Gastroesophageal sphincter (tissue), 4 donors: ENCODE measurements around the gene TTC33. TPM values are rescaled to one million over a fixed set of nuclear protein-coding genes. Genes with fewer than 3 reads are reported as not detected.

ENCODE experiments used
- ATAC-seq: fragments of 150-250 bp; one replicate; pipeline ENCODE4 v1.9.1; 2016; ENCODE audit warnings: mild to moderate bottlenecking, moderate library complexity
- H3K27ac ChIP-seq, 4 donors: fragments of 200-600 bp; sonication (generic) in 3 of 4; 1 replicate in 3 of 4; 2 replicates in 1 of 4; pipeline ENCODE4 v1.5.1; 2016 to 2019
- H3K27me3 ChIP-seq: fragments of 200-600 bp; sonication (generic); one replicate; pipeline ENCODE4 v1.5.1; 2019
- H3K36me3 ChIP-seq, 2 donors: fragments of 200-600 bp; sonication (generic); one replicate each; pipeline ENCODE4 v1.5.1; 2019; ENCODE audit warnings: control low read depth in 1 of 2
- H3K4me1 ChIP-seq, 3 donors: fragments of 200-600 bp; sonication (generic); 1 replicate in 2 of 3; 2 replicates in 1 of 3; pipeline ENCODE4 v1.5.1; 2016 to 2019; ENCODE audit warnings: control low read depth in 2 of 3
- H3K4me3 ChIP-seq, 2 donors: fragments of 200-600 bp; sonication (generic); one replicate each; pipeline ENCODE4 v1.5.1; 2019; ENCODE audit warnings: mild to moderate bottlenecking in 1 of 2, moderate library complexity in 1 of 2
- H3K9me3 ChIP-seq, 3 donors: fragments of 200-600 bp; sonication (generic); one replicate each; pipeline ENCODE4 v1.5.1; 2017 to 2019; ENCODE audit warnings: control low read depth in 2 of 3
- EP300 ChIP-seq: sonication (generic); formaldehyde crosslinking; IDR thresholded peaks from one replicate; pipeline ENCODE4 v1.6.1; 2017; ENCODE audit warnings: antibody characterized with exemption, mild to moderate bottlenecking
- POLR2A ChIP-seq, 2 donors: fragments of 450-650 bp; IDR thresholded peaks; one replicate each; pipeline ENCODE4 v1.6.1; 2017; ENCODE audit warnings: antibody characterized with exemption in 2 of 2, mild to moderate bottlenecking in 2 of 2, moderate library complexity in 1 of 2
- POLR2AphosphoS5 ChIP-seq: sonication (generic); formaldehyde crosslinking; IDR thresholded peaks from one replicate; pipeline ENCODE4 v1.6.1; 2017; ENCODE audit warnings: antibody characterized with exemption
- WGBS, 2 donors: methylation state at CpG; one replicate each; pipeline ENCODE4 v1.1.5; 2018; ENCODE audit warnings: low coverage in 1 of 2; 5-methylcytosine and 5-hydroxymethylcytosine counted together
- total RNA-seq, 4 donors: library from RNA; depleted of rRNA; stranded (reverse); fragments of >200 nt; gene quantifications; one replicate each; pipeline ENCODE4 v1.1.0, GENCODE V29; 2016
- TF ChIP-seq, protein P1 (sequence below), 4 experiments: fragments of 200-600 bp in 2 of 4; fragments of 450-650 bp in 2 of 4; sonication (generic) in 1 of 4; IDR thresholded peaks; one replicate each; pipeline ENCODE4 v1.5.1; 2017 to 2019; ENCODE audit warnings: antibody characterized with exemption in 4 of 4, mild to moderate bottlenecking in 2 of 4, moderate library complexity in 2 of 4

The TTC33 gene
- total RNA-seq, 4 donors from 2014 or later = 23.2 to 27.7 (median 25.8) TPM

DNA sequence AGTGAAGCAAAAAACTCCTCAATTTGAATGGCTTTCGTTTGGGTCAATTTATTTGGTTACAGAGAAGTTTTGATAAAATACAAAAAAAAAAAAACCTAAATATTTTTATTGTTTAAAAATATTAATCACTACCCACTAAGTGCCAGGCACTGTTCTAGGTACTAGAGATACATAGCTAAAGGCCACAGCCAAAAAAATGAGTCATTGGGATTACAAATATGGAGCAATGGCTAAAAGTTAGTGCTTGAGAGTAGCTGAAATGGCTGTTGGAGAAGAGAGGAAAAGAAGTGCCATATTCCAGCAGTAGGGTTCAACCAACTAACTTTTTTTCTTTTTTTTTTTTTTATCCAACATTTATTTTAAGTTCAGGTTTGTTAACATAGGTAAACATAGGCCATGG, 206.1 kb downstream of the TTC33 start:
- 0% methylated on average over 1 of the region's 1 CpG; no CpG with 5 or more reads in 1 of the 2 donors for WGBS, 2 donors
- Histone ChIP-seq H3K36me3 (no peaks in the 10 kb centered on the region), H3K4me1 (peaks cover 0 to 12% (median 0%) of the 10 kb centered on the region in 3 donors), H3K4me3 (no peak overlapping the region), H3K27ac (no peak overlapping the region), H3K9me3 (no peaks in the 10 kb centered on the region), H3K27me3 (no peaks in the 10 kb centered on the region)
- no peak for ATAC-seq
- TF ChIP-seq EP300 (no peak), POLR2AphosphoS5 (no peak)

DNA sequence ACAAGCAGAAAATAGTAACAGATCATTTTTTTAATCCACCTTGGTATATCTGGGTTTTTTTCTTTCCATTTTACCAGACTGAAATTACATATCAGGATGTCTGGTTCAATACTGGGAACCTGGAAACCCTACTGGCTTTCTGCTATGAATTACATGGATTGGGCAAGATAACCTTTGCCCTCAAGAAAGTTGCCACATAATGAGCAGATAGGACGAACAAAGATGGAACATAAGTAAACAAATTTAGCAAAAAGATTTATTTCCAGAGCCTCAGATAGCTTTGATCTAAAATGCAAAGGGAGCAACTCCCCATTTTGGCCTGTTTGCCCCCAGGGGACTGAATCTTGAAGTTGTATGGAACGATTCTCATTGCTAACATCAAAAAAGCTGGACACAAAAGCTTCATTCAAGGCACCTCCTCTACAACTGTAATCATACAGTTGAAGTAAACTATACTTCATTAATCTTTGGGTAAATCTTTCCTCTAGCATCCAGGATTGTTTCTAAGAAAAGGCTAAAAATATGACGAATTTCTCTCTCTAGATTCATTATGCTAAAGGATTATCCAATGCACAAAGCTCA, 207.7 kb downstream of the TTC33 start:
- TF ChIP-seq EP300 (no peak), POLR2A (IDR thresholded peaks at IDR 0.05) (no peak), POLR2AphosphoS5 (no peak)
- TF ChIP-seq, protein P1, sequence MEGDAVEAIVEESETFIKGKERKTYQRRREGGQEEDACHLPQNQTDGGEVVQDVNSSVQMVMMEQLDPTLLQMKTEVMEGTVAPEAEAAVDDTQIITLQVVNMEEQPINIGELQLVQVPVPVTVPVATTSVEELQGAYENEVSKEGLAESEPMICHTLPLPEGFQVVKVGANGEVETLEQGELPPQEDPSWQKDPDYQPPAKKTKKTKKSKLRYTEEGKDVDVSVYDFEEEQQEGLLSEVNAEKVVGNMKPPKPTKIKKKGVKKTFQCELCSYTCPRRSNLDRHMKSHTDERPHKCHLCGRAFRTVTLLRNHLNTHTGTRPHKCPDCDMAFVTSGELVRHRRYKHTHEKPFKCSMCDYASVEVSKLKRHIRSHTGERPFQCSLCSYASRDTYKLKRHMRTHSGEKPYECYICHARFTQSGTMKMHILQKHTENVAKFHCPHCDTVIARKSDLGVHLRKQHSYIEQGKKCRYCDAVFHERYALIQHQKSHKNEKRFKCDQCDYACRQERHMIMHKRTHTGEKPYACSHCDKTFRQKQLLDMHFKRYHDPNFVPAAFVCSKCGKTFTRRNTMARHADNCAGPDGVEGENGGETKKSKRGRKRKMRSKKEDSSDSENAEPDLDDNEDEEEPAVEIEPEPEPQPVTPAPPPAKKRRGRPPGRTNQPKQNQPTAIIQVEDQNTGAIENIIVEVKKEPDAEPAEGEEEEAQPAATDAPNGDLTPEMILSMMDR (IDR thresholded peaks at IDR 0.05) = no peak
- no peak for ATAC-seq
- WGBS, 2 donors = 35 to 49% methylated on average over 3 of the region's 3 CpGs
- H3K27ac ChIP-seq = no peak overlapping the region
- H3K27me3 ChIP-seq = no peaks in the 10 kb centered on the region
- H3K9me3 ChIP-seq = no peaks in the 10 kb centered on the region
- H3K4me3 ChIP-seq = no peak overlapping the region
- peaks cover 0 to 12% (median 0%) of the 10 kb centered on the region in 3 donors for H3K4me1 ChIP-seq
- H3K36me3 ChIP-seq = no peaks in the 10 kb centered on the region

DNA sequence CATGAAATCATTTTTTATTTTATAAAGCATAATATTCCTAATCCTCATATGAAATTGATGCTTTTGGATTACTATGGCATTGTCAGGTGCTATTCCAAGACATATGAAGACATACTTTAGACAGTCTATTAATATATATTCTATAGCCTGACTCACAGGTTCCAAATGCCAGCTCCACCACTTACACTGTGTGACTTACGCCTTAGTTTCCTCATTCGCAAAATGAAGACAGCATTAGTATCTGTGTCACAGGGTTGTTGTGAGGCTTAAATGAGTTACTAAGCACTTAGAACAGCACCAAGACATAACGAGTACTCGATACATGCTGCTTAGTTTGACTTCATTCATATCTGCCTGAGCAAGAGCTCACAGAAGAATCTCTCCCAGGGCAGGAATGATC, 208.2 kb downstream of the TTC33 start:
- no peak for TF ChIP-seq EP300
- TF ChIP-seq, protein P1 (IDR thresholded peaks at IDR 0.05) = no peak
- TF ChIP-seq POLR2AphosphoS5 = no peak
- TF ChIP-seq POLR2A (IDR thresholded peaks at IDR 0.05) = no peak
- H3K36me3 ChIP-seq = no peaks in the 10 kb centered on the region
- WGBS, 2 donors = 83 to 89% methylated on average over 4 of the region's 4 CpGs
- no peak overlapping the region for H3K27ac ChIP-seq
- no peak overlapping the region for H3K4me3 ChIP-seq
- peaks cover 0 to 11% (median 0%) of the 10 kb centered on the region in 3 donors for H3K4me1 ChIP-seq
- no peak for ATAC-seq
- no peaks in the 10 kb centered on the region for H3K9me3 ChIP-seq
- H3K27me3 ChIP-seq = no peaks in the 10 kb centered on the region

DNA sequence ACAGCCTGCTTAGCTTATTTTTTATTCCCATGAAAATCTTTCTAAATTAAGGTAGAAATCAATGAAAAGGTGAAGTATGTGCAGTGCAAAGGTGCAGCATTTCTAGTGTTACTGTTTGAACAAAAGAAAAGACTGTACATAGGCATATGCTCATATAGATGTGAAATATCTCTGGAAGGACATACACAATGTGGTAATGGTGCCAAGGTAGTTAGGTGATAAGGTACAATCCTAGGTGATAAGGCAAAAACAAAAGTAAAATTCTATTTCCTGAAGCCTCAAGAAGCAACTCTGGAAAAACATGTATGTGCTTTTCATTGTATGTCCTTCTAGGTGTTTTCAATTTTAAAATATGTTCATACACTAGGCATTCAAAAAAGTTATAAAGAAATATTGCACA, 215.5 kb downstream of the TTC33 start:
- no peak overlapping the region for H3K27ac ChIP-seq
- no peak overlapping the region for H3K4me3 ChIP-seq
- no peaks in the 10 kb centered on the region for H3K36me3 ChIP-seq
- ATAC-seq = no peak
- H3K27me3 ChIP-seq = no peaks in the 10 kb centered on the region
- no peaks in the 10 kb centered on the region for H3K4me1 ChIP-seq
- no peaks in the 10 kb centered on the region for H3K9me3 ChIP-seq
- TF ChIP-seq POLR2A (IDR thresholded peaks at IDR 0.05) (no peak), POLR2AphosphoS5 (no peak), EP300 (no peak)
- TF ChIP-seq, protein P1 (IDR thresholded peaks at IDR 0.05) = no peak

DNA sequence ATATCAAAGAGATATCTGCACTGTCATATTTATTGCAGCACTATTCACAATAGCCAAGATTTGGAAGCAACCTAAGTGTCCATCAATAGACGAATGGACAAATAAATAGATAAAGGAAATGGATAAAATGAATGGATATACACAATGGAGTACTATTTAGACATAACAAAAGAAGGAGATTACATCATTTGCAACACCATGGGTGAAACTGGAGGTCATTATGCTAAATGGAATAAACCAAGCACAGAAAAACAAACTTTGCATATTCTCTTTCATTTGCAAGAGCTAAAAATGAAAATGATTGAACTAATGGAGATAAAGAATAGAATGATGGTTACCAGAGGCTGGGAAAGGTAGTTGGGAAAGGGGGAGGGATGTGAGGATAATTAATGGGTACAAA, 231.1 kb downstream of the TTC33 start:
- no peak for TF ChIP-seq POLR2AphosphoS5
- TF ChIP-seq, protein P1 (IDR thresholded peaks at IDR 0.05) = no peak
- no peak for TF ChIP-seq EP300
- TF ChIP-seq POLR2A (IDR thresholded peaks at IDR 0.05) = no peak
- 72 to 77% methylated on average over 1 of the region's 1 CpG for WGBS, 2 donors
- H3K4me3 ChIP-seq = no peak overlapping the region

More for the DNA sequence above, 231.1 kb downstream of the TTC33 start:
- Histone ChIP-seq H3K9me3 (peaks cover 0 to 4% (median 0%) of the 10 kb centered on the region in 3 donors), H3K36me3 (no peaks in the 10 kb centered on the region), H3K4me1 (no peaks in the 10 kb centered on the region), H3K27me3 (no peaks in the 10 kb centered on the region), H3K27ac (no peak overlapping the region)
- no peak for ATAC-seq
